Upper lobe of right lung (tissue), 1 donor: Measurements from ENCODE around the gene SF3B2. TPM values are rescaled to one million over a fixed set of nuclear protein-coding genes. Genes with fewer than 3 reads are reported as not detected.
"Not testable (repeated sequence)": the region's sequence is repeated elsewhere in the genome, so short reads cannot be mapped to it uniquely, and the experiment has no call there.

Source experiments
- ATAC-seq: fragments of 200-7000 bp; cut with Tn5 transposase; one replicate; pipeline ENCODE4 v1.9.1; 2020; ENCODE audit warnings: mild to moderate bottlenecking, moderate library complexity
- DNase-seq: peaks from one replicate; pipeline ENCODE4 v3.0.0-alpha.2; 2020
- H3K27ac ChIP-seq: fragments of 200-600 bp; one replicate; pipeline ENCODE4 v1.8.0; 2022
- H3K27me3 ChIP-seq: fragments of 200-600 bp; one replicate; pipeline ENCODE4 v1.8.0; 2022; ENCODE audit warnings: mild to moderate bottlenecking
- H3K36me3 ChIP-seq: fragments of 200-600 bp; one replicate; pipeline ENCODE4 v1.8.0; 2022
- H3K4me1 ChIP-seq: fragments of 200-600 bp; one replicate; pipeline ENCODE4 v1.8.0; 2022
- H3K4me3 ChIP-seq: fragments of 200-600 bp; one replicate; pipeline ENCODE4 v1.8.0; 2022; ENCODE audit warnings: mild to moderate bottlenecking
- H3K9me3 ChIP-seq: fragments of 200-600 bp; one replicate; pipeline ENCODE4 v1.8.0; 2022
- CTCF ChIP-seq: fragments of 200-600 bp; IDR thresholded peaks from one replicate; pipeline ENCODE4 v1.8.0; 2022; ENCODE audit warnings: antibody characterized with exemption
- intact Hi-C: fragments of 100-400 bp; cut with DNase I; formaldehyde crosslinking; loops from one replicate; pipeline ENCODE4 v1.11.0; 2022
- total RNA-seq: library from RNA; stranded (reverse); fragmentation: NEBNext Ultra II Directional; extraction: Animal tissue kit (Norgen Biotek cat#: 25700); gene quantifications from one replicate; pipeline ENCODE4 v1.2.1, GENCODE V29; 2021
- donor health status: DM: no; HTN: yes; CAD: no; lungs with severe emphysema.

The SF3B2 gene
- total RNA-seq, 1 donor from 2014 or later: 149 TPM

DNA sequence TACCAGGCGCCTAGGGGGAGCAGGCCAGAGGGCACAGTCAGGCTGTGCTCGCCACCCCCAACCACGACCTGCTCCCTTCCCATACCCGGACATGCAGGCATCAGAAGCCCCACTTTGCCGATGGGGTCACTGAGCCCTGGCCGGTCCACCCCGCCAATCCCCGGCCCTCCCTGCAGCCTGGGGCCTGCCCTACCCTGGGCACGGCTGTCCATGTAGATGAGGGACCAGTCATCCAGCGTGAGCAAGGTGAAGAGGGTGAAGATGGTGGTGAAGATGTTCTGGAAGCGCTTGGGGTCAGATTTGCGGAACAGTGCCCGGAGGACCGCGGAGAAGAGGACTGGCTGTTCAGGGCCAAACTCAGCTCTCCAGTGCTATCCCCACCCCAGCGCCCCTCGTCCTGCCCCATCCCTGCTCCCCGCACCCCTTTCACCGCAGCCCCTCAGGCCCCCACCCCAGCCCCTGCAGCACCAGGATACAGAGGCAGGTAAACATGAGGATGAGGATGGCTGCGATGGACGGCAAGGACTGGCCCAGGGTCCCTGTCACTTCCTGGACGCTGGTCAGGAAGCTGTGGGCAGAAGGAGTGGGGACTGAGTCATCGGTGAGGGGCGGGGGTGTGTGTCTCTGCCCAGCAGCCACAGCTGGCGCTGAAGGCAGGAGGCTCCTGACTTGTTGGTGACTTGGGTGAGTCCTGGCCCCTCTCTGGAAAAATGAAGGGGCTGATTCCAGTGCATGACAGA, 31.4 kb upstream of the SF3B2 start:
- peak; percentile 83 for ATAC-seq
- Histone ChIP-seq H3K27me3 (no peaks in the 10 kb centered on the region), H3K27ac (no peak overlapping the region), H3K9me3 (no peaks in the 10 kb centered on the region), H3K4me1 (peaks cover 13% of the 10 kb centered on the region), H3K36me3 (no peaks in the 10 kb centered on the region), H3K4me3 (no peak overlapping the region)
- peak; percentile 82 for DNase-seq
- no peak for TF ChIP-seq CTCF
- intact Hi-C loops: no loop called here

- Histone ChIP-seq H3K27ac (no peak overlapping the region), H3K27me3 (no peaks in the 10 kb centered on the region), H3K4me1 (peaks cover 13% of the 10 kb centered on the region), H3K4me3 (peak overlapping the region; percentile 16), H3K9me3 (no peaks in the 10 kb centered on the region), H3K36me3 (no peaks in the 10 kb centered on the region)
- peak; percentile 97 for TF ChIP-seq CTCF
- intact Hi-C loops: no loop called here
- ATAC-seq (peak; percentile 92), DNase-seq (peak; percentile 89)
Observed at GRCh38 chr11:66022401-66023185, 29.6 kb upstream of the SF3B2 start.

DNA sequence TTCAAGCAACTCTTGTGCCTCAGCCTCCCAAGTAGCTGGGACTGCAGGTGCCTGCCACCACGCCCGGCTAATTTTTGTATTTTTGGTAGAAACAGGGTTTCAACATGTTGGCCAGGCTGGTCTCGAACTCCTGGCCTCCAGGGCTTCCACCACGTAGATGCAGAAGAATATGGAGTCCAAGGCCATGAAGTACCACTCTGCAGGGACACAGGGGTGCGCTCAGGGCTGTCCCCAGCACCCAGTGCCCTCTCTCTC, 29.1 kb upstream of the SF3B2 start:
- DNase-seq, H3K4me3 ChIP-seq, H3K27me3 ChIP-seq, H3K9me3 ChIP-seq, intact Hi-C loops, H3K36me3 ChIP-seq, H3K27ac ChIP-seq, ATAC-seq: not testable (repeated sequence)
- H3K4me1 ChIP-seq: peaks cover 13% of the 10 kb centered on the region

DNA sequence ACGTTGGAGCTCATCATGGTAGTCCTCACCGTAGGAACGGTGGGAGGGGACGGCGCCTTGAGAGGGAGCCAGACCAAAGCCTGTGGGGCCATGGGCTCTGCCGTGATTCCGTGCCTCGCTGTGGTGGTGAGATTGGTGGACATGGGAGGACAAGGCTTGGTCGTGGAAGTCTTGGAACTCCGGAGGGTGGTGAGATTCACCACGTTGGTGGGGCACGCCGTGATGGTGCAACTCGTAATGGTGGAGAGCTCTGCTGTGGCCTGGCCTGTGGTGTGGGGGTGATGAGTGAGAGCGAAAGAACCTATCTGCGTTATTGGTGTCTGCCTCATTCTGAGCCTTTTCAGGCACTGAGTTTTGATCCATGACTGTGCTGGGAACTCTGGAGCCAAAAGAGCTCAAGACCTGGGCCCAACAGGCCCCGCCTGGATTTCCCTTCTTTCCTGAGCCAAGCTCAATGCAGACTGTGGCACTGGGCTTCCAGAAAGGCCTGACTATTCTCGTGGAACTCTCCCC, 26.1 kb upstream of the SF3B2 start, which contains the start of gene CATSPER1:
Gene CATSPER1 (minus strand): TSS at position 463 of the 513 bp plus-strand sequence. CDS start 100 bp downstream, at position 363.
- Histone ChIP-seq H3K4me1 (peaks cover 13% of the 10 kb centered on the region), H3K27me3 (no peaks in the 10 kb centered on the region), H3K27ac (no peak within 1 kb of the TSS), H3K9me3 (no peaks in the 10 kb centered on the region), H3K36me3 (no peaks in the 10 kb centered on the region), H3K4me3 (no peak within 1 kb of the TSS)
- ATAC-seq (no peak), DNase-seq (no peak)
- TF ChIP-seq CTCF: no peak
- intact Hi-C loops: no loop called here

DNA sequence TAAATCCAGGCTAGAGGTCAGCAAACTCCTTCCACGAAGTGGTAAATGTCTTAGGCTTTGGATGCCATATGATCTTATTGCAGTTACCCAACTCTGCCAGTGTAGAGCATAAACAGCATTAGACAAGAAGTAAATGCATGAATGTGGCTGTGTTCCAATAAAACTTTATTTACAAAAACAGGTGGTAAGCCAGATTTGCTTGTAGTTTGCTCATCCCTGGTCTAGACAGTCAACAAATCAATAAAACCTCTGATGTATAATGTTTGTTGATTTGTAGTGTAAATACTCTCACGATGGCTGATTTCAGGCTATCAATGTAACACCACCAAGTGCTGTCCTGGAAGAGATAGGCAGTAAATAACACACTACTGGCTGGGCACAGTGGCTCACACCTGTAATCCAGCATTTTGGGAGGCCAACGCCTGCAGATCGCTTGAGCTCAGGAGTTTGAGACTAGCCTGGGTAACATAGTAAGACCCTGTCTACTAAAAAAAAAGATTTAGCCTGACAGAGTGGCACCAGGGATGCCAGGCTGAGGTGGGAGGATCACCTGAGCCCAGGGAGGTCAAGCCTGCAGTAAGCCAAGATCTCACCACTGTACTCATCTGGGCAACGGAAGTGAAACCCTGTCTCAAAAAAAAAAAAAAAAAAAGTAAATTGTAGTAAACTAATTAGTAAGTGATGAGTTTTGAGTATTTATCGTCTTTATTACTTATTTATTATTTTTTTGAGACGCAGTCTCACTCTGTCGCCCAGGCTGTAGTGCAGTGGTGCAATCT, 19.0 kb upstream of the SF3B2 start:
- DNase-seq (no peak), ATAC-seq (no peak)
- intact Hi-C loops: no loop called here
- H3K9me3 ChIP-seq: no peaks in the 10 kb centered on the region
- TF ChIP-seq CTCF: no peak
- no peaks in the 10 kb centered on the region for H3K4me1 ChIP-seq
- H3K27ac ChIP-seq: no peak overlapping the region
- no peak overlapping the region for H3K4me3 ChIP-seq
- H3K27me3 ChIP-seq: no peaks in the 10 kb centered on the region
- no peaks in the 10 kb centered on the region for H3K36me3 ChIP-seq
